Glutamatergic neuron (in vitro differentiated cells): ENCODE measurements around the gene LRP8. TPM values are rescaled to one million over a fixed set of nuclear protein-coding genes. Genes with fewer than 3 reads are reported as not detected.

ENCODE experiments used
- DNase-seq: peaks from one replicate; pipeline ENCODE4 v3.0.0; 2022
- H3K27ac Mint-ChIP-seq: one replicate; pipeline ENCODE4 v1.8.0; 2020; ENCODE audit warnings: mild to moderate bottlenecking, mixed read lengths, inconsistent platforms; ENCODE audit not compliant: unreplicated experiment
- H3K27me3 Mint-ChIP-seq: one replicate; pipeline ENCODE4 v1.8.0; 2020; ENCODE audit warnings: mild to moderate bottlenecking, moderate library complexity, mixed read lengths, inconsistent platforms; ENCODE audit not compliant: unreplicated experiment
- H3K36me3 Mint-ChIP-seq: one replicate; pipeline ENCODE4 v1.8.0; 2020; ENCODE audit warnings: mild to moderate bottlenecking, mixed read lengths, inconsistent platforms; ENCODE audit not compliant: unreplicated experiment
- H3K4me1 Mint-ChIP-seq: one replicate; pipeline ENCODE4 v1.8.0; 2020; ENCODE audit warnings: mild to moderate bottlenecking, low read depth, mixed read lengths, inconsistent platforms; ENCODE audit not compliant: unreplicated experiment
- H3K4me3 Mint-ChIP-seq: one replicate; pipeline ENCODE4 v1.8.0; 2020; ENCODE audit warnings: mild to moderate bottlenecking, mixed read lengths, inconsistent platforms; ENCODE audit not compliant: unreplicated experiment
- H3K9me3 Mint-ChIP-seq: one replicate; pipeline ENCODE4 v1.8.0; 2020; ENCODE audit warnings: mild to moderate bottlenecking, moderate library complexity, mixed read lengths, inconsistent platforms; ENCODE audit not compliant: unreplicated experiment
- total RNA-seq: library from RNA; stranded (reverse); fragmentation: NEBNext Ultra II Directional; extraction: Animal tissue kit (Norgen Biotek cat#: 25700); gene quantifications from one replicate; pipeline ENCODE4 v1.2.1, GENCODE V29; 2021; ENCODE audit not compliant: unreplicated experiment
- TF ChIP-seq, protein P1 (sequence below): fragments of 200-600 bp; sonication (generic); IDR thresholded peaks from one replicate; pipeline ENCODE4 v1.5.0; 2021; ENCODE audit not compliant: partially characterized antibody, unreplicated experiment

The LRP8 gene
- total RNA-seq, 1 donor from 2014 or later = 57.9 TPM

DNA sequence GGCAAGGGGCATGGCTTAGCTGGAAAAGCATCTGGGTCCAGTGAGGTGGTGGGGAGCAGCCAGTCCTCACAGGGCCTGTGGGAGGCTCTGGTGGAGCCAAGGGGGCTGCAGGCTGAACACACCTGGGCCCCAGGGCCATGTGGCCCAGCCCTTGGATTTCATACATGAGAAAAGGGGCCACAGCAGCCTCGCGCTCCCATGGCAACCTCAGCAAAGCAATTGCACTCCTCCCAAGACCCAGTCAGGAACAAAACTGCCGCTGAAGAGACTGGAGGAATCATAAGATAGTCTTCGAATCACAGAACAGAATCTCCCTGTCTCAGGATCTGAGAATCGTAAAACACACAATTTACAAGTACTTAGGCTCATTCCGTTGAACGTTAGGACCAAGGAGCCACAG lies 24.6 kb downstream of the LRP8 start:
- no peak overlapping the region for H3K4me3 Mint-ChIP-seq

DNA sequence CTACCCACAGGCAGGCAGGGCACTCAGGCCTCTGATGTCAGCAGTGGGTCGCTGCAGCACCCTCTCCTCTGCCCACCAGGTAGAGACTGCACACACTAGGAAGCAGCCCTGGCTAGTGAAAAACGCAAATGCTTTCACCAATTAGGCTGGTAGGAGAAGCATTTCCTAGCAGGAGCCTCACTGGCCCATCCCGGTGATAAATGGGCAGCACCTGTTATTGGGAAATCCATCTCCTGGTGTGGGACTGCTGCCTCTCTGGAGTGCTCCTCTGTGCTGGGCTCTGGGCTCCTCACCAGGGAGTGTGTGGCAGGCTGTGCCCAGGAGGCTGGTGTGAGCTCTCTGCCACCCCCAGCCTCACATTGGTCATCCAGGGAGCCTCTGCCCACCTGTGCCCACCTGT lies 28.6 kb downstream of the LRP8 start:
- no peaks in the 10 kb centered on the region for H3K36me3 Mint-ChIP-seq
- no peak overlapping the region for H3K4me3 Mint-ChIP-seq
- no peak for DNase-seq
- H3K9me3 Mint-ChIP-seq = peaks cover 2% of the 10 kb centered on the region
- TF ChIP-seq, protein P1, sequence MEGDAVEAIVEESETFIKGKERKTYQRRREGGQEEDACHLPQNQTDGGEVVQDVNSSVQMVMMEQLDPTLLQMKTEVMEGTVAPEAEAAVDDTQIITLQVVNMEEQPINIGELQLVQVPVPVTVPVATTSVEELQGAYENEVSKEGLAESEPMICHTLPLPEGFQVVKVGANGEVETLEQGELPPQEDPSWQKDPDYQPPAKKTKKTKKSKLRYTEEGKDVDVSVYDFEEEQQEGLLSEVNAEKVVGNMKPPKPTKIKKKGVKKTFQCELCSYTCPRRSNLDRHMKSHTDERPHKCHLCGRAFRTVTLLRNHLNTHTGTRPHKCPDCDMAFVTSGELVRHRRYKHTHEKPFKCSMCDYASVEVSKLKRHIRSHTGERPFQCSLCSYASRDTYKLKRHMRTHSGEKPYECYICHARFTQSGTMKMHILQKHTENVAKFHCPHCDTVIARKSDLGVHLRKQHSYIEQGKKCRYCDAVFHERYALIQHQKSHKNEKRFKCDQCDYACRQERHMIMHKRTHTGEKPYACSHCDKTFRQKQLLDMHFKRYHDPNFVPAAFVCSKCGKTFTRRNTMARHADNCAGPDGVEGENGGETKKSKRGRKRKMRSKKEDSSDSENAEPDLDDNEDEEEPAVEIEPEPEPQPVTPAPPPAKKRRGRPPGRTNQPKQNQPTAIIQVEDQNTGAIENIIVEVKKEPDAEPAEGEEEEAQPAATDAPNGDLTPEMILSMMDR = no peak
- peaks cover 14% of the 10 kb centered on the region for H3K27me3 Mint-ChIP-seq
- no peak overlapping the region for H3K27ac Mint-ChIP-seq
- H3K4me1 Mint-ChIP-seq = peaks cover 30% of the 10 kb centered on the region

More for the DNA sequence above, 24.6 kb downstream of the LRP8 start:
- Mint-ChIP-seq H3K9me3 (peaks cover 6% of the 10 kb centered on the region), H3K27me3 (peaks cover 17% of the 10 kb centered on the region), H3K27ac (no peak overlapping the region), H3K4me1 (peaks cover 28% of the 10 kb centered on the region), H3K36me3 (no peaks in the 10 kb centered on the region)
- DNase-seq = no peak
- TF ChIP-seq, protein P1 = no peak

DNA sequence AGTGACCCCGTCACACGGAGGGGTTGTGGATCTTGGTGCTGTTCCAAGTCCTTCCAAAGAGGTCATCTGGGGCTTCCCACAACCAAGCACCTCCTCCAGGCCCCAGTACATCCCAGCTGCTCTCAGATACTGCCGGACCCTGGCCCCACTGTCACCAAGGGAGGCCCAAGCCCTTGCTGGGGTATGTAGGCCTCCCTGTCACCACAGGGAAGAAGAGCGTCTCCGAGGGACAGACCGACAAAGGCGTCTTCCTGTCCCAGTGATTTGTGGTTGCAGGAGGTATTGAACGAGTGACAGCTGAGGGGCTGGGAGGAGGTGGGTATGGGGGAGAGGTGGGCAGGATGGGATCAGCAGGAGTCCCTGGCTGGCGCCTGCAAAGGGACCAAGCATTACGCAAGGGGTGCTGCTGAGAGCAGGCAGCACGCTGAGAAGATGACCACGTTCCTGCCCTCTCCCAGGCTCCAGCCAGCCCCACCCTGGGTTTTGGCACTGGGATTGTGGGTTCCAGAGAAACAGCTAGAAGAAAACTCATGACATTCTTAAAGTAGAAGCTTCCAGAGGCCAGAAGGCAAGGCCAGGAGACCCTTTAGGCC lies 29.7 kb downstream of the LRP8 start:
- H3K9me3 Mint-ChIP-seq = peaks cover 2% of the 10 kb centered on the region
- H3K27ac Mint-ChIP-seq = no peak overlapping the region
- no peak for DNase-seq
- TF ChIP-seq, protein P1 = no peak
- no peak overlapping the region for H3K4me3 Mint-ChIP-seq
- H3K4me1 Mint-ChIP-seq = peaks cover 23% of the 10 kb centered on the region
- no peaks in the 10 kb centered on the region for H3K36me3 Mint-ChIP-seq
- peaks cover 14% of the 10 kb centered on the region for H3K27me3 Mint-ChIP-seq

DNA sequence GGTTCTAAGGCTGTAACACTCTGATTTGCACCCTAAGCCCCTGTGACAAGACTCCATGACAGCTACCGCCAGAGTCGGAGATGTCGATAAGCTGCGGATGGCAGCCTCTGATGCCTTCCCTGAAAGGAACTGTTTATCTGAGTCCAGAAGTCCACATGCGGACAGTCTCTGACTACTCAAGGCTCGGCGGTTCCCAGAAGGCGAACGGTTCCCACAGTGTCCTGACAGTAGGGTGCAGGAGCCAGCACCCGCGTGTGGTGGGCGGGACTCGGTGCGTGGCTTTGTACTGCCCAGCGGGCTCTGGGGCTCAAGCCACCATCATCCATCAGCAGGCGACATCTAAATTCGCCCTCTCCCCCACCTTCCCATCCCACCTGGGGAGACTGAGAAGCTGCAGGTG lies 30.7 kb downstream of the LRP8 start:
- TF ChIP-seq, protein P1 = no peak
- Mint-ChIP-seq H3K9me3 (peaks cover 2% of the 10 kb centered on the region), H3K27ac (peak overlapping the region; percentile 17), H3K27me3 (peaks cover 15% of the 10 kb centered on the region), H3K4me3 (no peak overlapping the region), H3K4me1 (peaks cover 26% of the 10 kb centered on the region), H3K36me3 (no peaks in the 10 kb centered on the region)
- DNase-seq = no peak

DNA sequence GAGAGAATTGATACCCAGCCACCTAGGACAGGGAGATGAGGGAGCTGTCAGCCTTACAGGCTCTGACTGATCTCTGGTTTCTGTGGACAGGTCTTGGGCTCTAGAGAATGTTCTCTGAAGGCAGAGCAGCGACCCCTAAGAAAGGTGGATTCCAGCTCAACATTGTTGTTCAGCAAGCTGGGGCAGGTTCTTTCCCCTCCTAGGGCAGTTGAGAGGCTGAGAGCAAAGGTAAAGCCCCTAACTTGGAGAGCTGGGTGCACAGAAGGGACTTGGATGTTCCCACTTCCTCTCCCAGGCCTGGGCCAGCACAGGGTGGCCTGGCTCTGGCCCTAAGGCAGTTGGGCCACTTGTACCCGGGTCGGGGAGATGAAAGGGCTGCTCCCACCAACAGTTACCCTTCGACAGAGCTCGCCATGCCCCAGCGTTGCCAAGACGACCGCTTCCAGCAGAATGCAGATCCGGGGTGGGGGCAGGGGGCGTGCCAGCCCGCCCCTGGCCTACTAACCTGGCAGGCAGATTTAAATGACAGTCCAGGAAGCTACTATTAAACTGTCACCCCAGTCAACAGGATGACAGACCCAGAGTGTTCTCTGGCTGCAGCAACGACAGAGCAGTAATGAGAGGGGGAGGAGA lies 31.6 kb downstream of the LRP8 start:
- TF ChIP-seq, protein P1 = no peak
- peaks cover 5% of the 10 kb centered on the region for H3K9me3 Mint-ChIP-seq
- H3K27ac Mint-ChIP-seq = no peak overlapping the region
- no peak for DNase-seq
- H3K4me1 Mint-ChIP-seq = peaks cover 26% of the 10 kb centered on the region
- H3K27me3 Mint-ChIP-seq = peaks cover 11% of the 10 kb centered on the region
- no peaks in the 10 kb centered on the region for H3K36me3 Mint-ChIP-seq
- no peak overlapping the region for H3K4me3 Mint-ChIP-seq
